GM13976 (cell line): ENCODE results near the gene UGCG.

Experiments used
- DNase-seq: peaks from one replicate; pipeline ENCODE4 v3.0.0; 2012; ENCODE audit warnings: low spot score
- CTCF ChIP-seq: IDR thresholded peaks from 2 replicates; pipeline ENCODE4 v1.5.1; 2012; ENCODE audit warnings: borderline replicate concordance, mild to moderate bottlenecking; ENCODE audit not compliant: insufficient read depth; ENCODE audit errors: extremely low read depth, missing control alignments, control extremely low read depth
- in situ Hi-C: fragments of 300-500 bp; cut with MboI; formaldehyde crosslinking; loops from one replicate; pipeline ENCODE4 v1.12.0; 2022; ENCODE audit warnings: low sequenced_read_pairs, mixed read lengths, inconsistent platforms; ENCODE audit not compliant: unreplicated experiment

The UGCG gene

GRCh38 chr9:111904891-111905291 lies 8.3 kb downstream of the UGCG start:
- in situ Hi-C loops = loop anchor here (10.0 to 25.0 kb wide), 2 partner anchors 60 to 457 kb away; no protein-coding TSS in a partner anchor
- no peak for TF ChIP-seq CTCF
- no peak for DNase-seq

DNA sequence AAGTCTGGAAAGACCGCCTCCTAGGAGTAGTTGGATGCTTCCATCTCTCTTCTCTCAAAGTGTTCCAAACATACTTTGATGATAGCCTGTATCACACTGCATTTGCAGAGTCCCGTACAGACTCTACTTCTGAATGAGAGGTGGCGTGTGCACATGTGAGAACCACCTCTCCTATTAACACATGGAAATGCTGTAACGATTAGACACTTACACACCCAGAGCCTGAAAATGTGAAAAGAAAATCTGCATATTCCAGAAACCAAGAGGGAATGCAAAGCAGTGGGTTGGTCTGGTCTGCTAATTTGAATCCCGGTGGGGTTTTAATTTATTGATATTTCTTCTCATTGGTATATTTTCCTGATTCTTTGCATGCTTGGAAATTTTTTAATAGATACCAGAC lies 10.5 kb downstream of the UGCG start:
- no peak for DNase-seq
- in situ Hi-C loops = loop anchor here (10.0 to 25.0 kb wide), 2 partner anchors 58 to 455 kb away; no protein-coding TSS in a partner anchor
- TF ChIP-seq CTCF = no peak

DNA sequence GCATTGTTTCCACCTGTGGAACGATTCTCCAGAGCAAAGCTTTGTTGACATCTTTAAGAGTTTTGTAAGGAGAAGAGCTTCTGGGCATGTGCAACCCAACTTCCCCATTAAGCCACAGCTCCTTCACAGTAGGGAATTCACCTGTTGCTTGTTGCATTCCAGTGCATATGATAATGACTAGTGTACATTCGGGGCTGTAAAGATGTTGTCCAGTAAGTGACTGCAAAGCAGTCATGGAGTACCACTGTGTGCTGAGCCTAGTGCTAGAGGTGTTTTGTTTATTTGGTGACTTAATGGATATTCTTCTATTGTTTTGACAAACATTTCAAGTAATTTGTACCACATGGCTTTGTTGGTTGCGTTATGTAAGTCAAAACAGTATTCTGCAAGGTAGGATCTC lies 12.8 kb downstream of the UGCG start:
- in situ Hi-C loops = loop anchor here (10.0 to 25.0 kb wide), 2 partner anchors 55 to 453 kb away; no protein-coding TSS in a partner anchor
- TF ChIP-seq CTCF = no peak
- DNase-seq = no peak

- in situ Hi-C loops = loop anchor here (10.0 to 25.0 kb wide), 2 partner anchors 164 to 452 kb away; no protein-coding TSS in a partner anchor
- DNase-seq = no peak
- TF ChIP-seq CTCF = no peak
These were observed 13.8 kb downstream of the UGCG start for GRCh38 chr9:111910428-111910827.

- DNase-seq = no peak
- TF ChIP-seq CTCF = no peak
- in situ Hi-C loops = loop anchor here (10.0 to 25.0 kb wide), 2 partner anchors 162 to 449 kb away; no protein-coding TSS in a partner anchor
These were observed 16.5 kb downstream of the UGCG start for GRCh38 chr9:111913159-111913558.

- no peak for TF ChIP-seq CTCF
- no peak for DNase-seq
- in situ Hi-C loops = loop anchor here (10.0 to 25.0 kb wide), 2 partner anchors 160 to 447 kb away; no protein-coding TSS in a partner anchor
These were observed 18.3 kb downstream of the UGCG start for GRCh38 chr9:111914749-111915424.
